Activated CD8-positive, alpha-beta memory T cell treated with anti-CD3 and anti-CD28 coated beads for 4 hours (primary cell): Measurements from ENCODE around the gene NSUN6.

Experiments used
- DNase-seq, 2 donors: peaks; one replicate each; pipeline ENCODE4 v3.0.0-alpha.2; 2020; ENCODE audit warnings: low read depth in 2 of 2

NSUN6 gene

DNA sequence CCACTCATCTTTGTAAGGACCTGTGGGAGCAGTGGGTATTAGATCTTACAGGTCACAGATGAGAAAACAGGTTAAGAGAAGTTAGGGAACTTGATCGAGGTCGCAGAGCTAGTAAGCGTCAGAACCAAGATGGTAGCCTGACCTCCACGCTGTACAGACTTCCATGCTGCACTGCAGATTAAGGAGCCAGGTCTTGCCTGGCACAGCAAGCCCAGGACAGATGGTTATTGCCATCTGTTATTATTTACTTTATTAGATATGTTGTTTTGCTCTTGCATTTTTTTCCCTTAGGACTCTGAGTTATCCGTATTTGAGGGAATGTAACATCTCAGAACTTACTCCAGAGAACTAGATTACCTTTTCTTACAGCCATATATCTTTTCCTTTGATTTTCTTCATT, 147.2 kb downstream of the NSUN6 start:
- no peak for DNase-seq

DNA sequence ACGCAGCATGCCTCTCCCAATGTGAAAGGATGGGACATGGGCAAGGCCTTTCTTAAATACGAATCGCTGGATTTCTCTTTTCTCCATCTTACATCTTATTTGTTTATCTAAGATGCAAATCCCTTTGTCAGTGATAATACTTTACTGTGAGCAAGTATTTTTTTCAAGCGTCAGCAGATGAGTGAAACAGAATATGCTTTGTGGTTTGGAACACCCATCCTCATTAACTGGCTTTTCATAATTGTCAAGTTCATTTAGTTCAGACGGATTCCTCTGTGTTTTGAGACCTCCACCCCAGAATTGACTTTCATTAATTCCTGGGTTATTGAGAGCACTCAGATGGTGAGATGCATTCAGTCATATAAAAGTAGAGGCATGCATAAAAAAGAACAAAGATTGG, 149.8 kb downstream of the NSUN6 start:
- DNase-seq = no peak

DNA sequence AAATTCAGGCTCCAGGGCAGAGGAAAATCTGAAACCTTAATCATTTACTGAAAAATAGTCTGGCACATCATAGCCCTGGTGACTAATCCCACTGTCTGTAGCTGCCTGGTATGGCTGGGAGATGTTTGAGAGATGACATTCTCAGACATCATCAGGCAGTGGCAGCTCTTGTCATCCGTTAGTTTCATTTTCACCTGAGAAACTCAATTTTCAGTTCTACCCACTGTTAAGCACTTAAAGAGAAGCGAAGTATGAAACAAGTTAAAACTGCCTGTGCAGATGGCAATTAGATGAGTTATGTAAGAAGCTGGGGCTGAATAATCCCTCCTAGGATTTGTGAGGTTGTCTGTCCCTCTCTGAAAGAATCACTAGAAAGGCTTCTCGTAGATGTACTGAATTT, 150.2 kb downstream of the NSUN6 start:
- DNase-seq = no peak

DNA sequence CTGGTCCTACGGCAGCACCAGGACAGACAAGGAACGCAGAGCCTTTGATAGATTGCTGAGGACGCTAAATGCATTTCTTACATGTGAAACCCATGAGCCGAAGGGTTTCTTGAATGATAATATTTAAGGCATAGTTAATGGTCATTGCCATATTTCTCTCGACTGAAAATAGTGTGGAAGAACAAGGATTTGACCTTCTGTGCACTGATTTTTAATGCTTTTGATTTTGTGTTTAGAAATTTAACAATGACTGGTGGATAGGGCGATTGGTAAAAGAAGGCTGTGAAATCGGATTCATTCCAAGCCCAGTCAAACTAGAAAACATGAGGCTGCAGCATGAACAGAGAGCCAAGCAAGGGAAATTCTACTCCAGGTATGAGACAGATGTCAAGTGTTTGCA, 150.8 kb downstream of the NSUN6 start:
- DNase-seq = no peak

DNA sequence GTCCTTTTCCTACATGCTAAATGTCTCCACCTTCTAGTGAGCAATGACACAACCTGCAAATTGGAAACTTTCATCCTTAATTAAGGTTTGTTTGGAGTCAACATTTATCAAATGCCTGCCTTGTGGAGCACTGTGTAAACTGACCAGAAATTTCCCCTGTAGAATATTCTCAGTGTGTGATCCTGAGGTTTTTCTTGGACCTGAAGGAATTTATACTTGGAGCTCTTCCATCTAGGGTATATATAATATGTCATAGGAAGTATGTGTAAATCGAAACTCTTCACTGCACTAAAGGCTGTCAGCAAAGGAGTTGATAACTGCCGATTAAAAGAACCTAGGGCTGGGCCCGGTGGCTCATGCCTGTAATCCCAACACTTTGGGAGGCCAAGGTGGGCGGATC, 152.4 kb downstream of the NSUN6 start:
- no peak for DNase-seq

DNA sequence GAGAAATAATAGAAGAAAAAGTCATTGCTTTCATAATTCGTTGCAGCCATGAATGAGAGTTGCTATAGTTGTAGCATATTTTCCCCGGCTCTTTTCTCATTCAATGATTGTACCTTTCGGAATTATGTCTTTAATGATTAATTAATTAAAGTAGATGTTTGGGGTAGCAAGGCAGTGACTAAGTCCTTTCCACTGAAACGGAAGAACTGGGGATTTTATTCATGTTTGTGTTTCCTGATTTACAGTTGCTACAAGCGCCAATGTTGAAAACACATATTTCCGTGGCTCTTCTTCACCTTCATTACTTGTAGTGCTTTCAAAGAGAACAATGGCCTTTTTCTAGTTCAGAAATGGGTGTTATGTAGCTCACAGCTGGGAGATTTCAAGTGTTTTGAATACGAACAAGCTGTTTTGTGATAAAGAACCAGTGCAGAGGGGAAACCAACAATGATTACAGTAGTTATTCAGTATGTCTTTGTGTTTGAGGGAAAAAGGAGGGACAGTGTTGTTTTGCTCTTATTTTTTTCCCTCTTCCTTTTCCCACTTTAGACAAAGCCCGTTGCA, 153.5 kb downstream of the NSUN6 start:
- DNase-seq = no peak
